Peyer's patch (tissue), 4 donors: ENCODE results near the gene MLLT10.

ENCODE experiments used
- POLR2A ChIP-seq, 2 donors: fragments of 450-650 bp; IDR thresholded peaks; one replicate each; pipeline ENCODE4 v1.5.1; 2017; ENCODE audit warnings: antibody characterized with exemption in 2 of 2, mild to moderate bottlenecking in 2 of 2, moderate library complexity in 2 of 2
- TF ChIP-seq, protein P1 (sequence below), 6 experiments: fragments of 450-650 bp in 4 of 6; fragments of 200-600 bp in 2 of 6; sonication (generic) in 1 of 6; IDR thresholded peaks; one replicate each; pipeline ENCODE4 v1.5.1; 2017 to 2019; ENCODE audit warnings: antibody characterized with exemption in 6 of 6, mild to moderate bottlenecking in 3 of 6, moderate library complexity in 1 of 6

- TF ChIP-seq, protein P1, sequence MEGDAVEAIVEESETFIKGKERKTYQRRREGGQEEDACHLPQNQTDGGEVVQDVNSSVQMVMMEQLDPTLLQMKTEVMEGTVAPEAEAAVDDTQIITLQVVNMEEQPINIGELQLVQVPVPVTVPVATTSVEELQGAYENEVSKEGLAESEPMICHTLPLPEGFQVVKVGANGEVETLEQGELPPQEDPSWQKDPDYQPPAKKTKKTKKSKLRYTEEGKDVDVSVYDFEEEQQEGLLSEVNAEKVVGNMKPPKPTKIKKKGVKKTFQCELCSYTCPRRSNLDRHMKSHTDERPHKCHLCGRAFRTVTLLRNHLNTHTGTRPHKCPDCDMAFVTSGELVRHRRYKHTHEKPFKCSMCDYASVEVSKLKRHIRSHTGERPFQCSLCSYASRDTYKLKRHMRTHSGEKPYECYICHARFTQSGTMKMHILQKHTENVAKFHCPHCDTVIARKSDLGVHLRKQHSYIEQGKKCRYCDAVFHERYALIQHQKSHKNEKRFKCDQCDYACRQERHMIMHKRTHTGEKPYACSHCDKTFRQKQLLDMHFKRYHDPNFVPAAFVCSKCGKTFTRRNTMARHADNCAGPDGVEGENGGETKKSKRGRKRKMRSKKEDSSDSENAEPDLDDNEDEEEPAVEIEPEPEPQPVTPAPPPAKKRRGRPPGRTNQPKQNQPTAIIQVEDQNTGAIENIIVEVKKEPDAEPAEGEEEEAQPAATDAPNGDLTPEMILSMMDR (IDR thresholded peaks at IDR 0.05), result no peak
- no peak for TF ChIP-seq POLR2A (IDR thresholded peaks at IDR 0.05)
Measured at GRCh38 chr10:21495002-21495751, 38.9 kb upstream of the MLLT10 start.
